Esophagus muscularis mucosa (tissue), 4 donors: ENCODE measurements around the gene PITPNM3.

Experiments used
- EP300 ChIP-seq: sonication (generic); formaldehyde crosslinking; IDR thresholded peaks from one replicate; pipeline ENCODE4 v1.6.1; 2017; ENCODE audit warnings: antibody characterized with exemption
- POLR2A ChIP-seq: fragments of 450-650 bp; IDR thresholded peaks from one replicate; pipeline ENCODE4 v1.6.1; 2017; ENCODE audit warnings: antibody characterized with exemption, moderate library complexity, mild to moderate bottlenecking, low read depth
- TF ChIP-seq, protein P1 (sequence below), 3 experiments: fragments of 200-600 bp in 2 of 3; fragments of 450-650 bp in 1 of 3; sonication (generic) in 2 of 3; IDR thresholded peaks; one replicate each; pipeline ENCODE4 v1.5.1; 2017 to 2019; ENCODE audit warnings: antibody characterized with exemption in 3 of 3, mild to moderate bottlenecking in 2 of 3, moderate library complexity in 1 of 3

DNA sequence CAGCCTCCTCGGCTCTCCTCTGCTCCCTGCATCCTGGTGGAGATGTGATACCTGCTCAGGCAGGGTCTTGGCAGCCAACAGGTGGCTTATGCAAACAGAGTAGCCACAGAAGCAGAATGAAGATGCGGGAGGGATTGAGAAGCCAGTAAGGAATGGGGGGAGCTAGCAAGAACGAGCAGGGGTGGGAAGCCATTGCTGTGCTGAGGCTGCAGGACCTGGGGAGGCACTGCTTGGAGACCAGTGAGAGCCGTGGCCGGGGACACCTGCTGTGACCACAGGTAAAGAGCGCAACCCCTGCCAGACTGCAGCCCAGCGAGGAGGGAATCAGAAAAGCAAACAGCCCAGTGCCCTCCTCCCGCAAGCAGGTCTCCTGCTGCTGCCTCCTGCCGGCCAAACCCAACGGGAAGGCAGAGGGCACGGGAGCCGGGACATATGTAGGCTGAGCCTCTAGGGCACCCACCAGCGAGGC lies 136.1 kb downstream of the PITPNM3 start:
- TF ChIP-seq, protein P1, sequence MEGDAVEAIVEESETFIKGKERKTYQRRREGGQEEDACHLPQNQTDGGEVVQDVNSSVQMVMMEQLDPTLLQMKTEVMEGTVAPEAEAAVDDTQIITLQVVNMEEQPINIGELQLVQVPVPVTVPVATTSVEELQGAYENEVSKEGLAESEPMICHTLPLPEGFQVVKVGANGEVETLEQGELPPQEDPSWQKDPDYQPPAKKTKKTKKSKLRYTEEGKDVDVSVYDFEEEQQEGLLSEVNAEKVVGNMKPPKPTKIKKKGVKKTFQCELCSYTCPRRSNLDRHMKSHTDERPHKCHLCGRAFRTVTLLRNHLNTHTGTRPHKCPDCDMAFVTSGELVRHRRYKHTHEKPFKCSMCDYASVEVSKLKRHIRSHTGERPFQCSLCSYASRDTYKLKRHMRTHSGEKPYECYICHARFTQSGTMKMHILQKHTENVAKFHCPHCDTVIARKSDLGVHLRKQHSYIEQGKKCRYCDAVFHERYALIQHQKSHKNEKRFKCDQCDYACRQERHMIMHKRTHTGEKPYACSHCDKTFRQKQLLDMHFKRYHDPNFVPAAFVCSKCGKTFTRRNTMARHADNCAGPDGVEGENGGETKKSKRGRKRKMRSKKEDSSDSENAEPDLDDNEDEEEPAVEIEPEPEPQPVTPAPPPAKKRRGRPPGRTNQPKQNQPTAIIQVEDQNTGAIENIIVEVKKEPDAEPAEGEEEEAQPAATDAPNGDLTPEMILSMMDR (IDR thresholded peaks at IDR 0.05) = no peak
- TF ChIP-seq EP300 (no peak), POLR2A (no peak)
